ENCODE measurements around the gene METTL23.

METTL23 gene, protein sequence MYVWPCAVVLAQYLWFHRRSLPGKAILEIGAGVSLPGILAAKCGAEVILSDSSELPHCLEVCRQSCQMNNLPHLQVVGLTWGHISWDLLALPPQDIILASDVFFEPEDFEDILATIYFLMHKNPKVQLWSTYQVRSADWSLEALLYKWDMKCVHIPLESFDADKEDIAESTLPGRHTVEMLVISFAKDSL

DNA sequence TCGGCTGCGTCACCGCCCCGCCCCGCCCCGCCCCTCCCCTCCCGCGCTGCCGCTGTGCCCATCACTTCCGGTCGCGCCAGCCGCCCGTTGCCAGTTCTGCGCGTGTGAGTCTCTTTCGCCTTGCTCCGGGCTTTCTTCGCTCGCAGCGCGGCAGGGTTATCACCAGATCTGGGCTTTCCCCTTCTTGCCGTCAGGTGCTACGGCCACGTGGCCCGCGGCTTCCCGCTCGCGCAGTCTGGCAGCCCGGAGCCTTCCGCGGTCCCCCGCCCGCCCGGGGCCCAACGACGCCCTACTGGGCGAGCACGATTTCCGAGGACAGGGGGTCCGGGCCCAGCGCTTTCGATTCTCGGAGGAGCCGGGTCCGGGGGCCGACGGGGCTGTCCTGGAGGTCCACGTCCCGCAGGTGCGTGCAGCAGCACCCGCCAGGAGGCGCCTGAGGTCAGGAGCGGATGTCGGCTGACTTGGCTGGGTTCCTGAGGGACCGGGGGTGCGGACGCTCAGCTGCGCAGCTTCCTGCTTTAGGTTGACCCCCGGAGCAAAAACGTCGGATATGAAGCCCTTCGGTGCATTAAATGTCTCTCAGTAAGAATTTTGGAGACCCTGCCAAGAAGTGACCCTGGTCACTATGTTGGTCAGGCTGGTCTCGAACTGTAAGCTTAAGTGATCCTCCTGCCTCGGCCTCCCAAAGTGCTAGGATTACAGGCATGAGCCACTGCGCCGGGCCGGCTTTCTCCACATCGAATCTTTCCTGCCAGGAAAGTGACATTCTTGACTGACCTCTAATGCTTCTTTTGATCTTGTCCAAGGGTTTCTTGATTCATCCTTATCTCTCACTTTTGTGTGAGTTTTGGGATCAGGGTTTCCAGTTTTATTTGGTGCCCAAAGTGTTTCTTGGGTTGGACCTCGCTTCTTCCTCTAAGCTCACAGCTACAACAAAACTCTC is at the start of gene METTL23:
Gene METTL23, plus strand, starts transcription at position 64 of the 943 bp plus-strand sequence. CDS start 2,872 bp downstream, outside the sequence.
- H3K4me1 Mint-ChIP-seq (ENCODE audit: low read depth) = peaks cover 26% of the 10 kb centered on the region

DNA sequence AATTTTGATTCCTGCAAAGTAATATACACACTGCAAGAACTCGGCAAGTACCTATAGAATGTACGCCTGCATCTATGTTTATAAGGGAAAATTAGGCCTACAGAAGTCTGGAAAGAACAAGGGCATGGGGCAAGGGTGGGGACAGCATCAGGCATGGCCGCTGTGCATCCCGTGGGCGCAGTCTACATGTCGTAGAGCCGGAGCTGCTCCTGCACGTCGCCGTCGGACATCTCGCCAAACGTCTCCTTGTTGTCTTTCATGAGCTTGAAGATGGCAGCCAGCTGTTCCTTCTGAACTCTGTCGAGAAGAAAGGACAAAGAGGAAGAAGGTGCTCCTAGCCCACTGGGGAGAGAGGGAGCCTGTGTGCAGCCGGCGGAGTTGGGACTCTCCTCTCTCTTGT is 49.2 kb upstream of the METTL23 start:
- Mint-ChIP-seq H3K4me3 (no peak overlapping the region), H3K27ac (no peak overlapping the region), H3K36me3 (ENCODE audit: low read depth) (no peaks in the 10 kb centered on the region), H3K27me3 (ENCODE audit: low read depth) (peaks cover 1% of the 10 kb centered on the region), H3K4me1 (ENCODE audit: low read depth) (peaks cover 13% of the 10 kb centered on the region), H3K9me3 (no peaks in the 10 kb centered on the region)
- no peak for DNase-seq (ENCODE audit: low spot score)

More for the DNA sequence above, at the start of gene METTL23:
- H3K9me3 Mint-ChIP-seq = no peaks in the 10 kb centered on the region
- DNase-seq (ENCODE audit: low spot score) = peak; percentile 80
- no peaks in the 10 kb centered on the region for H3K27me3 Mint-ChIP-seq (ENCODE audit: low read depth)
- H3K4me3 Mint-ChIP-seq = peak within 1 kb of the TSS; percentile 99
- peaks cover 58% of the 10 kb centered on the region for H3K36me3 Mint-ChIP-seq (ENCODE audit: low read depth)
- H3K27ac Mint-ChIP-seq = peak within 1 kb of the TSS; percentile 99

DNA sequence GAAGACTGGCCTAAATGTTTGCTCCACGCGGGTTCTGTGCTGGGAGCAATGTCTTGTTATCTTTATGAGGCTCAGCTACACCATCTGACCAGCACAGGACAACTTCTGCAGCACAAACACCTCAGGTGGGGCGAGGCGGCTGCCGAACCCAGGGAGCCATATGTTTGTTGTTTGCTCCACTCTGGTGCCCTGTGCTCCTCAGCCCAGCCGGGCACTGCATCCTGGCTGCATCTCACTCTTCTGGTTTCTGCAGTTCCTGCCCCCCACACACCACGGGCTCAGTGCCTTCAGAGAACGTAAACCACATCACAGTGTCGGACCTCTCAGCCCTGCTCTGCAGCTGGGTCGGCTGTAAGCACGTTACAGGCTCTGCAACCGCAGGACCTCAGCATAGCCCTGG is 48.3 kb upstream of the METTL23 start:
- Mint-ChIP-seq H3K27ac (no peak overlapping the region), H3K4me1 (ENCODE audit: low read depth) (peaks cover 10% of the 10 kb centered on the region), H3K36me3 (ENCODE audit: low read depth) (no peaks in the 10 kb centered on the region), H3K9me3 (no peaks in the 10 kb centered on the region), H3K27me3 (ENCODE audit: low read depth) (peaks cover 1% of the 10 kb centered on the region), H3K4me3 (no peak overlapping the region)
- no peak for DNase-seq (ENCODE audit: low spot score)

DNA sequence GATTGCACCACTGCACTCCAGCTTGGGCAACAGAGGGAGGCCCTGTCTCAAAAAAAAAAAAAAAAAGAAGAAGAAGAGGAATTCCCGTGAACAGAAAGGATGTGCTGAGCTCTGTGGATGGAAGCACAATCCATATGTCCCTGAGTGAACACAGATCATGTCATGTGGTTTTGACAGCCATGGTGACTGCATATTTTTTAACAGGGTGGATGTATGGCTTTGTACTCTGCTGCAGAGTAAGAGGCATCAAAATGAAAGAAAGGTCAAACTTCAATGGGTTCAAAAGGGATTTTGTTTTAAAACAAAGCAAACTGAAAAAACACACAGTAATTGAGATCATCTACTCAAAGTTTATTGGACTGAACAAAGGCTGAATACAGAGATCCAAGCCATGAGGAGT is 47.4 kb upstream of the METTL23 start:
- Mint-ChIP-seq H3K4me3 (no peak overlapping the region), H3K27ac (no peak overlapping the region), H3K27me3 (ENCODE audit: low read depth) (peaks cover 1% of the 10 kb centered on the region), H3K9me3 (no peaks in the 10 kb centered on the region), H3K4me1 (ENCODE audit: low read depth) (peaks cover 10% of the 10 kb centered on the region), H3K36me3 (ENCODE audit: low read depth) (no peaks in the 10 kb centered on the region)
- no peak for DNase-seq (ENCODE audit: low spot score)

DNA sequence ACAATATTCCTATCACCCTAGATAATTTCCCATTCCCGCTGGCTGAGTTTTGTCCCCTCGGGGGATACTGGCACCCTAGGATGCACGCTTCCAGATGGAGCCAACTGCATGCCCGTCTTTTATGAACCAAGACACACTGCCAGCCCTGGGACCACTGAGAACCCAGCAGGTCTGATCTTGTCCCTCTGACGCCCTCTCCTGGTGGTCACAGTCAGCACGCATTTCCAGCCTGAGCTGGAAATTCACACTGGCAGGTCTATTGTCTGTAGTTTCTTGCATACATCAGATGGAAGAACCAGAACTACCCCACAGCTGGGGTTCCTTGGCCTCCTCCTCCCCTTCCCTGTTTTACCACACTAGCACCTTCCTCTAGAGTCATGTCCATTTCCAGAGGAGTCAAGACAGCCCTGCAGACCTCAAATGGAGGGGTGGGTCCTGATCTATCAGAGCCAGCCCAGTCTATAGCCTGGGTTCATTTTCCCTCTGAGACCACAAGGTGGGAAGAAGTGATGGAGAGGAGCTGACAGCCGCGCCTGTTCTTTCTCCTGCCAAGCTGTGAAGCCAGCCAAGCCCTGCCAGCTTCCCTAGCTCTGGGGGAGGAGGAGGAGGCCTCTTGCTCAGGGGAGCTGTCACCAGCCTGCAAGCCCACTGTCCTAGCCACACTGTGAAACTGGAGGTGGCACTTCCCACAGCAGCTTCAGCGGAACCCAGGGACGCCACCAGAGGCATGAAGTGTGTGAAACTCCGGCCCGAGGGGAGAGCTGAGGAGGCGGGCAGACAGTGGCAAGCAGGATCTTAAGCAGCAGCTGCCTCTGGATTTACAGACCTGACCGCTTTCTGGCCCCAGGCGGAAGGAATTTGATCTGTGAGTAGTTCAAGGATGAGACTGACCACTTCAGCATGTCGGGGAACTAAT is 45.2 kb upstream of the METTL23 start:
- DNase-seq (ENCODE audit: low spot score) = peak; percentile 36
- no peak overlapping the region for H3K27ac Mint-ChIP-seq

DNA sequence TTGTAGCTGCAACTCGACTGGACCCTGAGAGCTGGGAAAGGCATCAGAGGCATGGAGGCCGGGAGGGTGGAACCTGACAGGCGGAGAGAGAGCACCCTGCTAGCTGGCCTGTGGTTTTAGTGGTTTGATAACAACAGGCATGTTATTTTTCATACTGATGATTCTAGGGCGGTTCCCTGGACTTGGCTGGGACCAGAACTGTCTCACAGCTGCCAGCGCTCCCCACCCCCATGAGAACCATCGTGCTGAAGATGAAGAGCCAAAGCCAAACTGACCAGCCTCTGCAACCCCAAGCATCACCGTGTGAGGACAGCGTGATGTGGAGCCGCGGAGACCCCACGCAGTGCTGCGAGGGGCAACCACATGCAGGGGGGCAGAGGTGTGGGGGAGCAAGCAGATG is 44.3 kb upstream of the METTL23 start:
- Mint-ChIP-seq H3K4me3 (no peak overlapping the region), H3K36me3 (ENCODE audit: low read depth) (no peaks in the 10 kb centered on the region), H3K4me1 (ENCODE audit: low read depth) (peaks cover 10% of the 10 kb centered on the region), H3K9me3 (no peaks in the 10 kb centered on the region), H3K27me3 (ENCODE audit: low read depth) (peaks cover 1% of the 10 kb centered on the region), H3K27ac (no peak overlapping the region)
- no peak for DNase-seq (ENCODE audit: low spot score)

More for the DNA sequence above, 45.2 kb upstream of the METTL23 start:
- H3K36me3 Mint-ChIP-seq (ENCODE audit: low read depth) = no peaks in the 10 kb centered on the region
- no peaks in the 10 kb centered on the region for H3K9me3 Mint-ChIP-seq
- no peak overlapping the region for H3K4me3 Mint-ChIP-seq
- peaks cover 1% of the 10 kb centered on the region for H3K27me3 Mint-ChIP-seq (ENCODE audit: low read depth)
- peaks cover 10% of the 10 kb centered on the region for H3K4me1 Mint-ChIP-seq (ENCODE audit: low read depth)

DNA sequence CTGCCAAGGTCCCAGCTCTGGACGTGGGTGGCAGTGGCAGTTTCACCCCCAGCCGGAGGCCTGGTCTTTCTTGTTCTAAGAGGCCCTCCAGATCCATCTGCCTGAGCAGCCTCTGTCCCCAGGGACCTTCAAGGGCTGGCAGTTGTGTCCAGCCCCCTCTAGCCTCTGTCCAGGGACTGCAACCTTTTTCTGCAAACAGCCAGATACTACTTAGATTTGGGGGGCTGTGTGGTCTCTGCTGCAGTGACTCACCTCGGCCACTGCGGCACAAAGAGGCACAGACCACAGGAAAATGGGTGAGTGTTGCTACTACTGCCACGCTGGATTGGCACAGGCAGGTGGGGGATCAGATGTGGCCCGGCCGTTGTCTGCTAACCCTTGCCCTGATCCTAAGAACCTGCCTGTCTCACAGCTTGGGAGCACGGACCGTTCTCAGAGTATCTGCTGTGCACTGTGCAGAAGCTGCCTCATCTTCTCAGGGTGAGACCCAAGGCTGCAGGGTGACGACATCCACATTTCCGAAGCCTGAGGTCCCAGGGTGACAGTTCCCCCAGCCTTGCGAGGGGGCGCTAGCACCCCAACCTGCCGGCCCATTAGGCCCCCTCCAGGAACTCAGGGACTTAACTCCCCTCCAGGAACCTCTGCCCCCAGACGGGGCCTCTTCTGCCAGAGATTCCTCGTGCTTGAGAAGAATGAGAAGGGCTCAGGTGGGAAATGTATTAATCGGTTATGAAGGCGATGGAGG is 43.5 kb upstream of the METTL23 start:
- no peak overlapping the region for H3K4me3 Mint-ChIP-seq
- no peaks in the 10 kb centered on the region for H3K36me3 Mint-ChIP-seq (ENCODE audit: low read depth)
- H3K27me3 Mint-ChIP-seq (ENCODE audit: low read depth) = peaks cover 1% of the 10 kb centered on the region
- DNase-seq (ENCODE audit: low spot score) = no peak
- no peak overlapping the region for H3K27ac Mint-ChIP-seq
- H3K4me1 Mint-ChIP-seq (ENCODE audit: low read depth) = peaks cover 10% of the 10 kb centered on the region
- H3K9me3 Mint-ChIP-seq = no peaks in the 10 kb centered on the region

DNA sequence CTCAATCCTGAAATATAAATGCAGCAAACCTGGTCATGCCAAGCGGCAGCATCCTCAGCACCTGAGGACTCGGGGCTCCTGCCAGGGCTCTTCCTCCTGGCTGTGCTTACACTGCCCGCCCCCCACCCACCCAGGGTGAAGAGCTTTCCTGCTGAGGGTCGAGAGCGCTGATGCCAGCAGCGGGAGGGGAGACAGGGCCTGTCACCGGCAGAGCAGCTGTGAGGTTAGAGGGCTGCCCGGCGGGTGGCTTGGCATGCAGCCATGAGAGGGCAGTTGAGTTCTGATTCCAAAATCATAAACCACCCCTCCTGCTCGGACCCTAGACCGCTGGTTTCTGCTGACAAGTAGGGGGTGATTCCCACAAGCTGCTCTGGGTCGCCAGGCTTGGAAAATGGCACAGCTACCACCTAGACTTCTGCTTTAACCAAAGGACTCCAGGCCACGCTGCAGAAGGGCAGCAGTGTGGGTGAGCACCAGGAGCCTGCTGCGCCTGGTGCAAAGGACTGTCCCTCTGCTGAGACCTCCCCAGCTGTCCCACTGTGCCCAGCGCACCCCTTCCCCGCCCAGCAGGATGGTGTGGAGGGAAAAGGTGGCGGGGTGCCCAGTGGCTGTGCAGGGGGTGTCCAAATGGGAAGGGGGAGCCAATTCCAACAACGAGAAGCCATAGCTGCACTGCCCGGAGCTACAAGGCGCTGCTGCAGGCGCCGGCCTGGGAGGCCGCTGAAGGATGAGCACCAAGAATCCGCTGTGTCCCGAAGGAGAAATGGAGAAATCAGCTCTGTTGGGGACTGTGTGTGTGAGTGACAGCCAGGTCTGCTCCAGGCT is 42.5 kb upstream of the METTL23 start:
- Mint-ChIP-seq H3K4me1 (ENCODE audit: low read depth) (peaks cover 9% of the 10 kb centered on the region), H3K36me3 (ENCODE audit: low read depth) (no peaks in the 10 kb centered on the region), H3K27me3 (ENCODE audit: low read depth) (peaks cover 1% of the 10 kb centered on the region), H3K4me3 (no peak overlapping the region), H3K27ac (no peak overlapping the region), H3K9me3 (no peaks in the 10 kb centered on the region)
- no peak for DNase-seq (ENCODE audit: low spot score)

DNA sequence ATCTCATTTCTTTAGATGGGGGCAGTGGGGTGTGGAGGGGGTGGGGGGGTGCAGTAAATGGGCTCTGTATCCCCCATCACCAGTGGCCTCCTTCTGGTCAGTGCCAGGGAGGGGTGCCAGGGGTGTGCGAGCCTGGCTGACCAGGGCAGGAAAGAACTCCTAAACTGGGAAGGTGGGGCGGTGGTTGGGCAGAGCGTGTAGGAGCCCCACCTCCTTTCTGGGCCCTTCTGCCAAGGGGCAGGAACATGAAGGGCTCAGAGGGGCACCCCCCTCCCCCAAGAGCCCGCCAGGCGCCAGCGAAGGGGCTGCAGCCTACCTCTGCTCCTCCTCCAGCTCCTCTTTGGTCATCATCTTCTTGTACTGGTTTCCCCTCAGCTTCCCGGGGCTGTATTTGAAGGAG is 41.9 kb upstream of the METTL23 start:
- H3K4me3 Mint-ChIP-seq = no peak overlapping the region
- H3K36me3 Mint-ChIP-seq (ENCODE audit: low read depth) = no peaks in the 10 kb centered on the region
- no peaks in the 10 kb centered on the region for H3K9me3 Mint-ChIP-seq
- no peak overlapping the region for H3K27ac Mint-ChIP-seq
- peaks cover 1% of the 10 kb centered on the region for H3K27me3 Mint-ChIP-seq (ENCODE audit: low read depth)
- DNase-seq (ENCODE audit: low spot score) = no peak
- peaks cover 6% of the 10 kb centered on the region for H3K4me1 Mint-ChIP-seq (ENCODE audit: low read depth)

DNA sequence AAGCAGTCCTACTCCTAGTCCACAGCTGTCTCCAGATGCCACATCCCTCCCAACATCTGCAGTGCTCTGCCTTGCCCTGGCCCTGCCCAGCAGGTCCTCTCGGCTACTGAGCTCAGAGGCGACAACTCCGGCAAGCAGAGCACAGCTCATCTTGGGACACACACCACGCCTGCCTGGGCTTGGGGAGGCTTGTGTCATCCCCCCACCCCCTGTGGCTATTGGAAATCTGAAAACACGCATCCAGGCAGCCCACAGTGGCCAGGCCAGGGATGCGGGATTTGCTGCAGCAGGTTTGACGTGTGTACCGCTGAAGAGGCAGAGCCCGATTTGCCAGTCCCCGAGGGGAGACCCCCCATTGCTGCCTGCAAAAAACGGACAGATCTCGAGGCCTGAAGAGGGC is 41.3 kb upstream of the METTL23 start:
- H3K27ac Mint-ChIP-seq = no peak overlapping the region
- no peaks in the 10 kb centered on the region for H3K36me3 Mint-ChIP-seq (ENCODE audit: low read depth)
- no peaks in the 10 kb centered on the region for H3K27me3 Mint-ChIP-seq (ENCODE audit: low read depth)
- peaks cover 4% of the 10 kb centered on the region for H3K4me1 Mint-ChIP-seq (ENCODE audit: low read depth)
- DNase-seq (ENCODE audit: low spot score) = no peak
- H3K9me3 Mint-ChIP-seq = no peaks in the 10 kb centered on the region
- H3K4me3 Mint-ChIP-seq = no peak overlapping the region

DNA sequence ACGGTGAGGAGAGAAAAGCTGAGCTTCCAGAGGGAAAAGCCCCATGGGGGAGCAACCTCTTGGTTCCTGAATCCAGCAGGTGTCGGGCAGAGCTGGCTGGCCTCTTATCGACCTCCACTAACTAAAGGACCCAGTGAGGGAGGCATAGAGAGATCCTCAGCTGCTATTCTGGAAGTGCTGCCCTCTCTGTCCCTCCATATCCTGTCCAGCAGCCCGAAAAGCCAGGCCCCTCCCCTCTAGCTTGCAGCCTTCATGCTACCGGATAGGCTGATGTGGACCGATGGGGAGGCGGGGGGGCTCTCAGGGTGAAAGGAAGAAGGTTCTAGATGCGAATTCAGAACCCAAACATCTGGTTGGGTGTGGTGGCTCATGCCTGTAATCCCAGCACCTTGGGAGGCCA is 40.8 kb upstream of the METTL23 start:
- Mint-ChIP-seq H3K4me1 (ENCODE audit: low read depth) (peaks cover 4% of the 10 kb centered on the region), H3K36me3 (ENCODE audit: low read depth) (no peaks in the 10 kb centered on the region), H3K9me3 (no peaks in the 10 kb centered on the region), H3K27me3 (ENCODE audit: low read depth) (no peaks in the 10 kb centered on the region), H3K4me3 (no peak overlapping the region), H3K27ac (no peak overlapping the region)
- no peak for DNase-seq (ENCODE audit: low spot score)

DNA sequence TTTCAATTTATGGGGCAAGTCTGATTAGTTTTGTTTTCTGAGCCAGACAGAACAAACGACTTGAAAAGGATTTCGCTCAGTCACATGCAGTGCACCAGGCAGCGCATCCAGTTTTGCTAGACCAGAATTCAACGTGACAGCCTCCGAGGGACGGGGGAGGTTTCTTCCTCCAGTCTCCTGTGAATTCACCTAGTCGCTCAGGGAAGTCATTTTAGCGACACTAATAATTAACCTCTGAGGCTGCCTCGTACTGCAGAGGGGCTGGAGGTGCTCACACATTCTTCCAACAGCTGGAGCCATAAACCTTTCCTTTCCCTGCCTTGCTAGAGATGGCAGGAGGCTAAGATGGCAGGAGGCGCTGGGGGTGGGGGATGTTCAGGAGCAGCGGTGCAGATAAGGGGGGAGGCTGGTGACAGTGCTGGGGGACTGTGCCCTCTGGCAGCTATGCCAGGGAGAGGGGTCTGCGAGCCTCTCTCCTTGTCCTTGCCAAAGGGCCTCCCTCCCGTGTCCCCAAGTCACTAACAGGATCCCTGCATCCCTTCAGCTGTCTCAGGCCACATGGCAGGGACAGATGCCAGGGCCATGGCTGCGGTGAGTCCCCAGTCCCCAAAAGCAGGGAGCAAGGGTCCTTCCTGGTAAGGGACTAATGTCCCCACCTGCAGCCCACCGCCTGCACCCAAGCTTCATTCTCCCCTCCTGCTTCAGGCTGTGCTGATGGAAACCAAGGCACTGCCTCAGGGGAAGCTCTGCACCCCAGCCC is 39.9 kb upstream of the METTL23 start:
- Mint-ChIP-seq H3K27me3 (ENCODE audit: low read depth) (no peaks in the 10 kb centered on the region), H3K36me3 (ENCODE audit: low read depth) (no peaks in the 10 kb centered on the region), H3K4me1 (ENCODE audit: low read depth) (peaks cover 4% of the 10 kb centered on the region), H3K9me3 (no peaks in the 10 kb centered on the region), H3K4me3 (no peak overlapping the region), H3K27ac (no peak overlapping the region)
- no peak for DNase-seq (ENCODE audit: low spot score)
